ENCODE measurements around the gene NFIX. TPM values are rescaled to one million over a fixed set of nuclear protein-coding genes. Genes with fewer than 3 reads are reported as not detected.

The NFIX gene
- total RNA-seq, 1 donor from 2014 or later: not detected

DNA sequence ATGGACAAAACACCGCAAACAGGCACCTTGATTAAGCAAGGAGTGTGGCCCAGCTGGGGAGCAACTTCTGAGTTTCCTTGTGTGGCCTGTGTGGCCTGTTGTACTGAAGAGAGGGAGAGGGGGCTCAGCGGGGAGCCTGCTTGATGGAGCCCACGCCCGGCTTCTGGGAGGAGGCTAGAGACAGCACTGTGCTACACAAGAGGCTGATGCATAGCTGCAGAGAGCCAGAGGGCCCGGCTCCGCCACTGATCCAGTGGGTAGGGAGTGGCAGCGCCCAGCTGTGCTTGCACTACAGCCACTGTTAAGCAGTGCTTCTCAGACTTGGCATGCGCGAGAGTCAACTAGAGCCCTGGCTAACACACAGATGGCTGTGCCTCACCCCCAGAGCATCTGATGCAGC lies 88.4 kb downstream of the NFIX start:
- no peak overlapping the region for H3K4me3 ChIP-seq (ENCODE audit: low read depth, low read length)
- DNase-seq (ENCODE audit: low read depth): no peak
- TF ChIP-seq, protein P1, sequence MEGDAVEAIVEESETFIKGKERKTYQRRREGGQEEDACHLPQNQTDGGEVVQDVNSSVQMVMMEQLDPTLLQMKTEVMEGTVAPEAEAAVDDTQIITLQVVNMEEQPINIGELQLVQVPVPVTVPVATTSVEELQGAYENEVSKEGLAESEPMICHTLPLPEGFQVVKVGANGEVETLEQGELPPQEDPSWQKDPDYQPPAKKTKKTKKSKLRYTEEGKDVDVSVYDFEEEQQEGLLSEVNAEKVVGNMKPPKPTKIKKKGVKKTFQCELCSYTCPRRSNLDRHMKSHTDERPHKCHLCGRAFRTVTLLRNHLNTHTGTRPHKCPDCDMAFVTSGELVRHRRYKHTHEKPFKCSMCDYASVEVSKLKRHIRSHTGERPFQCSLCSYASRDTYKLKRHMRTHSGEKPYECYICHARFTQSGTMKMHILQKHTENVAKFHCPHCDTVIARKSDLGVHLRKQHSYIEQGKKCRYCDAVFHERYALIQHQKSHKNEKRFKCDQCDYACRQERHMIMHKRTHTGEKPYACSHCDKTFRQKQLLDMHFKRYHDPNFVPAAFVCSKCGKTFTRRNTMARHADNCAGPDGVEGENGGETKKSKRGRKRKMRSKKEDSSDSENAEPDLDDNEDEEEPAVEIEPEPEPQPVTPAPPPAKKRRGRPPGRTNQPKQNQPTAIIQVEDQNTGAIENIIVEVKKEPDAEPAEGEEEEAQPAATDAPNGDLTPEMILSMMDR (conservative IDR thresholded peaks at IDR 0.05; ENCODE audit: low read depth, low read length): no peak

DNA sequence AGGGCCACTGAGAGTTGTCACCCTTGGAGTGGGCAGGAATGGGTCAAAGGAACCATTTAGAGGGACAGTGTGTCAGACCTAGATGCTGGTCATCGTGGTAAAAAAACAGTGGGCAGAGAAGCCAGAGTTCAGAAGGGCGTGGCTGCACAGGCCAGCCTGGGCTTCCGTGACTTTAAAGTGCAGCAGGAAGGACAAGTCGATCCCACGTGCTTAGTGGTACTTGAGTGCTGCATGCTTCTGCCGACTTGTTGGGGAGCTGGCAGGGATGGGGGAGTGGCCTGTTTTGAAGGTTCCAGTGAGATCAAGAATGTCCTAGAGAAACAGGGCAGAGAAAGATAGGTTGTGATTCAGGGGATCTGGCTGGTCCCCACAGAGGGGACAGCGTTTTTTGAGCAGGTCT lies 90.4 kb downstream of the NFIX start:
- TF ChIP-seq, protein P1 (conservative IDR thresholded peaks at IDR 0.05; ENCODE audit: low read depth, low read length): no peak
- DNase-seq (ENCODE audit: low read depth): no peak
- H3K4me3 ChIP-seq (ENCODE audit: low read depth, low read length): no peak overlapping the region

DNA sequence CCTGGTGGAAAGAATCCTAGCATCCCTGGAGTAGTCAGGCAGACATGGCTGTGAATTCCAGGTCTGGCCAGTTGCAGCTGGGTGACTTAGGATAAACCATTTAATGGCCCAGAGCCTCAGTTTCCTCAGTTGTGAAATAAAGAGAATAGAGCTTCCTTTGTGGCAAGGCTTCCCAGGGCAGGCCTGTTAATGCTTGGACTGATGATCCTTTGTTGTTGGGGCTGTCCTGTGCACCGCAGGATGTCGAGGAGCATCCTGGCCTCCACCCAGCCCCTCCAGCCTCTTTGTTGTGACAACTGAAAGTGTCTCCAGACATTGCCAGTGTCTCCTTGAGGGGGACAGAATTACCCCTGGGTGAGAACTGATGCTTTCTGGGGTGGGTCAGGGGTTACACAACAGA lies 91.1 kb downstream of the NFIX start:
- TF ChIP-seq, protein P1 (conservative IDR thresholded peaks at IDR 0.05; ENCODE audit: low read depth, low read length): no peak

DNA sequence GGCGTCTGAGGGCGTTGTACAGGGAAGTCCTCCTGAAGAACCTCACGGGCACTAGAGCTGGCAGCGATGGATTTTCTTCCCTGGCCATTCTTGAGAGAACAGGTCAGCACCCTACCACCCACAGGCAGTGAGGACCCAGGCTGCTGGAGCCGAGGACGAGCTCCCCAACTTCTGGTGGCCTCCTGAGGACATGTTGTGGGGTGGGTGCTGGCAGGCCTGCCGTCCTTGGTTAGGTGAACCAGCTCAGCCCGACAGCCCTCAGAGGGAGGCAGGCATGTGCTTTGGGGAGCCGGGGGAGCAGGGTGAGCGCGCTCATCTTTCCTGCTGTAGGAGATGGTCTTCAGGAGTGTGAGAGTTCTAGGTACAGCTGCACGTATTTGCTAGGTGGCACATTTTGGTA lies 92.0 kb downstream of the NFIX start:
- H3K4me3 ChIP-seq (ENCODE audit: low read depth, low read length): no peak overlapping the region
- no peak for DNase-seq (ENCODE audit: low read depth)
- TF ChIP-seq, protein P1 (conservative IDR thresholded peaks at IDR 0.05; ENCODE audit: low read depth, low read length): no peak

More for the DNA sequence above, 91.1 kb downstream of the NFIX start:
- no peak overlapping the region for H3K4me3 ChIP-seq (ENCODE audit: low read depth, low read length)
- DNase-seq (ENCODE audit: low read depth): no peak

DNA sequence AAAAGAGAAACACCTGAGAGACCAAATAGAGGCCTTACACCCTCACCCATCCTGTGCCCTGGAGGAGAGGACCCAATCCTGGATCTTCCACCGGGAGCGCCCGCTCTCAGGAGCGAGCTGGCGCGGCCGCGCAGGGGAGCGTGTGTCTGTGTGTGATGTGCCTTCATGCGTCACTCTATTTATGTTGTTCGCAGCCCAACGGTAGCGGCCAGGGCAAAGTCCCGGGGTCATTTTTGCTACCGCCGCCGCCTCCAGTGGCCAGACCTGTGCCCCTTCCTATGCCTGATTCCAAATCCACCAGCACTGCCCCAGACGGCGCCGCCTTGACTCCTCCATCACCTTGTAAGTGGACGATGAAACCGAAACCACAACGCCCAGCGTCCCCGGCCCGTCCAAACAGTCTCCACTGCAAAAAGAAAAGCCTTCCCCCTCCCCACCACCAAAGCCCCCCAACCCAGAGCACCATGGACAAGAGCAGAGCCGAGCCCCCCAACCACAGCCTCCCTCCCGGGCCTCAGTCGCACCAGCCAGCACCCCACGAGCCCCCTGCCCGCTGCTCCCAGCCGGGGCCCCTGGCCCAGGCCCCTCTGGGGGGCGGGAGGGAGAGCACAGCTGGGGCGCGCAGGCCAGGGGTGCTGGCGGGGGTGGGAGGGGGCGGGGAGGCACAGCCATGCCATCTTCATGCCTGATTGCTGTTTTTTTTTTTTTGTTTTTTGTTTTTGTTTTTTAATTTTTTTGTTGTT lies 92.7 kb downstream of the NFIX start:
- DNase-seq (ENCODE audit: low read depth): no peak
- H3K4me3 ChIP-seq (ENCODE audit: low read depth, low read length): peak overlapping the region; percentile 51
- TF ChIP-seq, protein P1 (conservative IDR thresholded peaks at IDR 0.05; ENCODE audit: low read depth, low read length): no peak

DNA sequence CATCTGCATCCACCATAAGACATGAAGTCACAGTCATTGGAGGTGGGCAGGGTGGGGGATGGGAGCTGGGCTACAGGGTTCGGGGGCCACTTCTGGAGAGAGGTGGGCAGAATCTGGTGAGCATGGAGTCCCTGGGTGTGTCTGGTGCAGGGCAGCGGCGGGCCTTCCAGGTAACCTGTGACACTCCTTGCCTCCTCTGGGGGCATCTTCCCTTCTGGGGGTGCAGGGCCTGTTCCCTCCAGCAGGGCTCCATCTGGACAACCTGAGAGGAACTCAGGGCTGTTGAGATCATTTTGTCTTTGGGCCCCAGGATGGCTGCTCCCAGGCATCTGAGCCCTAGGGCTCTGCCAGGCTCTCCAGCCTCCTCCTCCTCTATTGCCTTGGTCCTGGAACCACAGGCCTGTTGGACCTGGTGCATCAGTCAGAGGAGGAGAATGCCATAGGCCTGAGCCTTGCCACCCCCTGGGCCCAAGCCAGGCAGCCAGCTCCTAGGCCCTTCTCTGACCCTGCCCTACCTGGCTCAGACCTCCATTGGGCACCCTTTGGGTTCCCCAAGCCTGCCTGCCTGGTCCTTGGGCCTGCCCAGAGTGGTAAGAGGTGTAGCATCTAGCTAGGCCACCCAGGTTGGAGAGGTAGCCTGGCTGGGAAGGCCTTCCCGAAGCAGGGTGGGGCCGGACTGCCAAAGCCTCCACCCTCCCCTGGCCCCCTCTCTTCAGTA lies 94.0 kb downstream of the NFIX start:
- TF ChIP-seq, protein P1 (conservative IDR thresholded peaks at IDR 0.05; ENCODE audit: low read depth, low read length): peak; percentile 44
- no peak for DNase-seq (ENCODE audit: low read depth)
- no peak overlapping the region for H3K4me3 ChIP-seq (ENCODE audit: low read depth, low read length)
